Effector memory CD8-positive, alpha-beta T cell (primary cell): ENCODE data around the gene PPP1R15B.

Source experiments
- ATAC-seq: fragments of 150-1000 bp; cut with Tn5 transposase; replicated peaks from 2 replicates; pipeline ENCODE4 v1.10.0; 2021; ENCODE audit warnings: mild to moderate bottlenecking, moderate library complexity
- DNase-seq, 3 experiments: peaks; one replicate each; pipeline ENCODE4 v3.0.0; 2021
- H3K27ac Mint-ChIP-seq, 2 donors: one replicate each; pipeline ENCODE4 v1.8.0; 2022; ENCODE audit warnings: mild to moderate bottlenecking in 2 of 2, mixed read lengths in 2 of 2, moderate library complexity in 2 of 2
- H3K27me3 Mint-ChIP-seq, 2 donors: one replicate each; pipeline ENCODE4 v1.8.0; 2022; ENCODE audit warnings: mixed read lengths in 2 of 2
- H3K36me3 Mint-ChIP-seq: one replicate; pipeline ENCODE4 v1.8.0; 2022; ENCODE audit warnings: mild to moderate bottlenecking, moderate library complexity, mixed read lengths; ENCODE audit not compliant: insufficient read depth
- H3K4me1 Mint-ChIP-seq, 2 donors: one replicate each; pipeline ENCODE4 v1.8.0; 2022; ENCODE audit warnings: low read depth in 2 of 2, mixed read lengths in 2 of 2
- H3K4me3 Mint-ChIP-seq, 2 donors: one replicate each; pipeline ENCODE4 v1.8.0; 2022; ENCODE audit warnings: mild to moderate bottlenecking in 2 of 2, mixed read lengths in 2 of 2, moderate library complexity in 2 of 2
- H3K9me3 Mint-ChIP-seq, 2 donors: one replicate each; pipeline ENCODE4 v1.8.0; 2022; ENCODE audit warnings: mixed read lengths in 2 of 2
- total RNA-seq, 9 experiments: gene quantifications; one replicate each; lab custom pipeline; 2026; lab: John Stamatoyannopoulos, UW

Gene PPP1R15B
- 263 to 1,143 (median 396) reads per million in 9 experiments for total RNA-seq

DNA sequence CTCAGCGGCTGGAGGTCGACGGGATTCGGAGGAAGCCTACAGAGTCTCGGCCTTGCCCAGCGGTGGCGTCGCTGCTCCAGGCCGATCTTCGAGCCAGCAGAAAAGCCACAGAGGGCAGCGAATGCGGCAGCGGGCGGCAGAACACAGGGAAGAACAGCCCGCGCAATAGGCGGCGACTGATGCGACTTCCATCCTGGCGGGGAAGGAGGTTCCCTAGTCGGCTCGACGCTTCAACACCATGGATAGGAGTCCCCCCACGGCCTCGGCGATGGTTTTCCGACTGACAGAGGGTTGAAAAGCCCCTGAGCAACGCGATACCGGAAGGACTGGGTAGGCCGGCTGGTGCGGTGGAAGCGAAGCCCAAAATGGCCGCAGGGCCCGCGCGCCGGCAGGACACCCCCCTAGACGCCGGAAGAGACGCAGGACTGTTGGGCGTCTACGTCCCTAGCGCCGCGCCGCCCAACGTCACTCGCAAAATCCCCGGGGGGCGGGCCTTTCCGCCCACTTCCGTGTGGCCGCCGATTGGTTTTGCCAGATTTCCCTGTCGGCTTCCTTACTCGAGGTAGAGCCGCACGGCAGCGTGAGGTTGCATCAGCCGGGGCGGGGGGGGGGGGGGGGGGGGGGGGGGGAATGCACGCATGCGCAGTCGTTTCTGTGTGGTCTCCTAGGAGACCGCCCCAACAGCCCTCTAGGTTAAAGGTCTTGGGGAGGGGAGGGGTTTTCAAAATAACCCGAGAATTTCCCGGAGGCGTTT lies at the start of gene PPP1R15B:
Gene PPP1R15B (minus strand): TSS at position 367 of the 754 bp plus-strand sequence. CDS start 406 bp downstream, outside the sequence.
- DNase-seq (peak; percentile 95 to 97 (median 96)), ATAC-seq (peak; percentile 87)
- Mint-ChIP-seq H3K36me3 (peaks cover 54% of the 10 kb centered on the region), H3K9me3 (no peaks in the 10 kb centered on the region), H3K4me1 (peaks cover 11 to 25% of the 10 kb centered on the region in 2 donors), H3K4me3 (peak within 1 kb of the TSS; percentile 95 to 99), H3K27ac (peak within 1 kb of the TSS; percentile 99 to 100), H3K27me3 (no peaks in the 10 kb centered on the region)

DNA sequence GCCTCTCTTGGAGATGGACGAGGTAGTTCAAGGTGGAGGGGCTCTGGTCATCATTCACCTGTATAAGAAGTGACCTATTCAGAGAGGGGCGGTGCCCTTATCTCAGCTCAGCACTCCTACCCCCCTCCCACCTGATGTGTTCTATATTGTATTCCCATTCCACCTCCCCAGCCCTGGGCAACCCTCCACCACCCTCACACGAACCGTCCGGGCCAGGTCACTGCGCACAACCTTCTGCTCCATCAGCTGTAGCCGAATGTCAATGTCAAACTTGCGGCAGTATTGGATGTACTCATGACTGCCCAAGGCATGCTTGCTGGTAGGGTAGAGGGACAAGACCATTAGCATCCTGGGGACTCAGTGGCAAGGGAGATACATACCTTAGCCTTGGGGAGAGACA lies 48.7 kb upstream of the PPP1R15B start:
- Mint-ChIP-seq H3K9me3 (no peaks in the 10 kb centered on the region), H3K27me3 (no peaks in the 10 kb centered on the region), H3K4me3 (peak overlapping the region in 1 of 2 donors; percentile 74), H3K4me1 (peaks cover 5 to 34% of the 10 kb centered on the region in 2 donors), H3K27ac (peak overlapping the region; percentile 59 to 97), H3K36me3 (peaks cover 3% of the 10 kb centered on the region)
- DNase-seq (no peak), ATAC-seq (no peak)

DNA sequence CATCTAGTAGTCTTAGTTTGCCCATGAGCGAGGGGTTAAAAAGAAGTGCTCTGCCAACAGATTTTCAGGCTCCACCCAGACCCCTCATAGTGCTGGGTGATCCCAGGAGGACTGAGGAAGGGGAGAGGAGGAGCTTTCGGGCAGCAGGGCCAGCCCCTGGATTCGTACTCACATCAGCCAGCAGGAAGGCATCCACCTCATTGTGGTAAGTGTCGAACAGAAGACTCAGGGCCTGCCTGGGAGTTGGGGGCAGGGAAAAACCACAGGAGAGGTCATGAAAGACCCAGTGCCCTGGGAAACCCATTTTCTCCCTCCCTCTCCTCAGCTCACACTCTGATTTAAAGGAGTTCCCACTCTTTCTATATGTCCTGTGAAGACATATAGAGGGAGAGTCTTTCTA lies 48.1 kb upstream of the PPP1R15B start:
- Mint-ChIP-seq H3K27ac (peak overlapping the region; percentile 13 to 59), H3K4me1 (peaks cover 5 to 33% of the 10 kb centered on the region in 2 donors)

DNA sequence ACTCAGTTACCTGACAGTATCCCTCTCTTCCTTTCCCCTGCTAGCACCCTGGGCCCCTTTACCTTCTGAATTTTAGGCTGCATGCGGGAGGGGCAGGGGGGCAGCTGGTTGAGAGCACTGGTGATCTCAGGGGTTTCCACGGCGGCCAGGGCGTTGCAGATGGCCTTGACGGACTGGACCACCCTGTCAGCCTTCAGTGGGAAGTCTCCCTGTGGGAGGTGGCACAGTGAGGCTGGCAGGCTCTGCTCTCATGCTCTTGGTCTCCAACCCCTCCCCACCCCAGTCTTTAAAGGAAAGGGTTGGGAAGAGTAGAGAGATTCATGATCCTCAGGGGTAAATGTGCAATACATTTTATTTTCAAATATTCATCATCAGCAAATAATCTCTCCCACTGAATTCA lies 46.0 kb upstream of the PPP1R15B start:
- no peak overlapping the region for H3K4me3 Mint-ChIP-seq
- no peaks in the 10 kb centered on the region for H3K27me3 Mint-ChIP-seq
- peaks cover 14% of the 10 kb centered on the region for H3K36me3 Mint-ChIP-seq
- H3K27ac Mint-ChIP-seq = peak overlapping the region; percentile 17 to 38
- peaks cover 8 to 29% of the 10 kb centered on the region in 2 donors for H3K4me1 Mint-ChIP-seq
- no peaks in the 10 kb centered on the region for H3K9me3 Mint-ChIP-seq
- no peak for ATAC-seq
- DNase-seq = no peak

More for the DNA sequence above, 48.1 kb upstream of the PPP1R15B start:
- Mint-ChIP-seq H3K27me3 (no peaks in the 10 kb centered on the region), H3K4me3 (no peak overlapping the region), H3K9me3 (no peaks in the 10 kb centered on the region), H3K36me3 (peaks cover 3% of the 10 kb centered on the region)
- ATAC-seq = no peak
- no peak for DNase-seq

DNA sequence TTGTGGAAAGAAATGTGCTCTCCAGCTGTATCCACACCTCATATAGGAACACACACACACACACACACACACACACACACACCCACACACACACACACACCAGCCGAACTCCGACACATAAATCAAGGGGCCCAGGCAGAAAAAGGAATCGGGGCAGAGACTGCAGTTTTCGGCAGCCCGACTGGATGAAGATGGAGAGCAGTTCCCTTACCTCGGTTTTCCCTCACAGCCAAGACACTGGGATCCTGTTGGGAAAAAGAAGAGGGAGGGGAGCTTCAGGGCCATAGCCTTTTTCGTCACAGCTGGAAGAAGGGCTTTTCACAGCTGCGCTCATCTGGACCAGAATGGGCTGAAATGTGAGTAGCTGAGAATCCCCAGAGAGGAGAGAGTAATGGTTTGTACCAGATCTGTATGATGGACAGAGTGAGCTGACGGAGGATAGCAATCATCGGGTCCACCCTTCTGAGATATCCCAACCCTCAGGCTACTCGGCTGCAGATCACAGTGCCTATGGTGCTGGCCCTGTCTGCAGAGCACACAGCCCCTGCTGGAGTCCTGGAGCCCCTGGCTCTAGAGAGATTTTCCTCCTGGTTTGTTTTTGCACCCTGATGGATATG lies 45.3 kb upstream of the PPP1R15B start:
- Mint-ChIP-seq H3K36me3 (peaks cover 14% of the 10 kb centered on the region), H3K4me3 (no peak overlapping the region), H3K9me3 (no peaks in the 10 kb centered on the region), H3K27ac (peak overlapping the region in 1 of 2 donors; percentile 38), H3K27me3 (no peaks in the 10 kb centered on the region), H3K4me1 (peaks cover 8 to 23% of the 10 kb centered on the region in 2 donors)
- ATAC-seq = no peak
- no peak for DNase-seq

DNA sequence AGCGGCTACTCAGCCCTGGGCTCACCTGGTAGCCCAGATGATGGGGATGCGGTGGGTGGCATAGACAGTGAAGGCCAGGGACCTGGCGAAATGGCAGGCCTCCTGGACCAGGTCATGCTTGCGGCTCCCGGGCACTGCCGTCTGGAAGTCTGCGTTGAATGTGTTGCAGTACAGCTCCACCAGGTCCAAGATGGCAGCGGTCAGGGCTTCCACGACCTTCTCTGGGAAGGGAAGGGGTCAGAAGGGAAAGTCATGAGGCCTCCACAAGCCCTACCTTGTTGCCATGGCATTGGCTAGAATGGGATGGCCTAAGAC lies 44.2 kb upstream of the PPP1R15B start:
- no peak for ATAC-seq
- Mint-ChIP-seq H3K27me3 (no peaks in the 10 kb centered on the region), H3K27ac (no peak overlapping the region), H3K9me3 (no peaks in the 10 kb centered on the region), H3K4me1 (peaks cover 8 to 16% of the 10 kb centered on the region in 2 donors), H3K36me3 (peaks cover 14% of the 10 kb centered on the region), H3K4me3 (no peak overlapping the region)
- no peak for DNase-seq

DNA sequence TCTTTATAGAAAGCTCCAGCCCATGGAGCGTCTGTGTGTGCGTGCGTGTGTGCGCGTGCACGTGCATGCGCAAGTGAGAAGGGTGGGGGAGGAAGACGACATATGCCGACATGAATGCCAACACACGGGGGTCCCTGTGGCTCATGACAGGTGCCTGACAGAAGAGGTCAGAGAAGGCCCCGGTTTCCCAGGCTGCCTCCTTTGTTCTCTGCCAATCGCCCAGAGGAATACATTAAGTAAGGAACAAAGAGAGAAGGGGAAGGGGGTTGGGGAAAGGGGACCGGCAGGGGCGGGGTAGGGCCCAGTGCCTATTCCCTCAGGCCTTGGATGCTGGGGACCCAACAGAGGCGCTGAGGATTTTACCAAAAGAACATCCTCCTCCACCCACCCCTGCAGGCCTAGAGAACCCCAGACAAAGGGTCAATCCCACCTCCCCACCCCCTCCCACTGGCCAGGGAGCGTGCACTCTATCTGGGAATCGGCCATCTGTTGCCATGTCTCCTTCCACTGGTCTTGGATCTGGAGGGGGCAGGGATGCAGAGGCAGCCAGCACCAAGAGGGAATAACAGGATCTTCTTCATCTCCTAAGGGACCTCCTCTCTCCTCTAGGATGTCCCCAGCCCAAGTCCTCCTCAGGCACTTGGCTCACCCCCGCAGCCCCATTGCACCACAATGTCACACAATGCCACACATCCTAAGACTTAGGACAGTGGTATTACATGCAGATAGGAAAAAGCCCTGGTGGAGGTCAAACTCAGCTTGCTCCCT lies 43.6 kb upstream of the PPP1R15B start:
- no peaks in the 10 kb centered on the region for H3K9me3 Mint-ChIP-seq
- peaks cover 11 to 12% of the 10 kb centered on the region in 2 donors for H3K4me1 Mint-ChIP-seq
- no peak overlapping the region for H3K4me3 Mint-ChIP-seq
- ATAC-seq = no peak
- H3K27ac Mint-ChIP-seq = peak overlapping the region; percentile 77 to 90
- H3K36me3 Mint-ChIP-seq = peaks cover 14% of the 10 kb centered on the region
- no peaks in the 10 kb centered on the region for H3K27me3 Mint-ChIP-seq
- DNase-seq = no peak

DNA sequence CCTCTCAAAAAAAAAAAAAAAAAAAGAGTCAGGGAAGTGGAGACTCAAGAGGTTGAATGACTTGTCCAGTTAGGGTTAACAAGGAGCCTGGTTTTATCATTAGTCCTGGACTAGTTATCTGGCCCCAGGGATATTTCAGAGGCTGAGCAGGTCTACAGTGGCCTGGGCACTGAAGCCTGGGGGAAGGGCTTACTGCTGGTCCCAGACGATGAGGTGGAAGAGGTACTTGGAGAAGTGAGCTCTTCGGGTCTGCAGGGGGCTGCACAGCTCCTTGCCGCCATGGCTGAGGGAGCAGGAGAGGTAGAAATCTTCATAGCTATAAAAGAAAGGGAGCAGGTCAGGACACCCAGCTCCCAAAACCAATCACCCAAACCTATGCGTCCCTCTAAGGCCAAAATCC lies 42.9 kb upstream of the PPP1R15B start:
- Mint-ChIP-seq H3K27me3 (no peaks in the 10 kb centered on the region), H3K27ac (peak overlapping the region; percentile 77 to 90), H3K9me3 (no peaks in the 10 kb centered on the region), H3K4me1 (peaks cover 11 to 15% of the 10 kb centered on the region in 2 donors), H3K36me3 (peaks cover 14% of the 10 kb centered on the region), H3K4me3 (no peak overlapping the region)
- DNase-seq (no peak), ATAC-seq (no peak)

DNA sequence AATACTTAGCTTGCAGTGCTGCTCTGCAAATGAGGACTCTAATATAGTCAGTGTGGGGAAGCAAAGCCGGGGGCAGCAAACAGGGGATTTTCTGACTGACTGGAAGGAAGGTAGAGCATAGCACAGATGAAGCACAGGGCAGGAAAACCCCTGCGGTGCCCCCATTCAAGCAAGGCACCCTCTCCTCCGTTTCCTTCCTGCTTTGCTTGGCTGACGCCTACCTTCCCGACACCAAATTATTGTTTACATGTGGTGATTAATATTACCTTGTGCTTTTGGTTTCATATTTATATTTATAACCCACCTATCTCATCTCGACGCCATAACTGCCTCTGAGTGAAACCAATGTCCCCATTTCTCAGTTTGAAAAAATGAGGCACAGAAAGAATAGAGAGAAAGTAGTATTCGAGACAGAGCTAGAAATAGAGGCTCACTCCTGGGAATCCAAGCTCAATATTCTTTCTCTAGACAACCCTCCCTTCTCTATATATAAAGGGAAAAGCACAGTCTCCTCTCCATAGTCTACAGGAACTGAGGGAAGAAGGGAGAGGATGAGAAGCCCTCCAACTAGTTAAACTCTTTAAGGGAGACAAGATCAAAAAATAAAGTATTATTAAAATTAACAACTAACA lies 41.6 kb upstream of the PPP1R15B start:
- DNase-seq (peak; percentile 75 to 78 (median 76)), ATAC-seq (peak; percentile 99)
- H3K27ac Mint-ChIP-seq = peak overlapping the region; percentile 90 to 98
- H3K4me3 Mint-ChIP-seq = peak overlapping the region; percentile 62 to 79
- no peaks in the 10 kb centered on the region for H3K27me3 Mint-ChIP-seq
- peaks cover 17% of the 10 kb centered on the region for H3K36me3 Mint-ChIP-seq
- no peaks in the 10 kb centered on the region for H3K9me3 Mint-ChIP-seq
- H3K4me1 Mint-ChIP-seq = peaks cover 11 to 17% of the 10 kb centered on the region in 2 donors

DNA sequence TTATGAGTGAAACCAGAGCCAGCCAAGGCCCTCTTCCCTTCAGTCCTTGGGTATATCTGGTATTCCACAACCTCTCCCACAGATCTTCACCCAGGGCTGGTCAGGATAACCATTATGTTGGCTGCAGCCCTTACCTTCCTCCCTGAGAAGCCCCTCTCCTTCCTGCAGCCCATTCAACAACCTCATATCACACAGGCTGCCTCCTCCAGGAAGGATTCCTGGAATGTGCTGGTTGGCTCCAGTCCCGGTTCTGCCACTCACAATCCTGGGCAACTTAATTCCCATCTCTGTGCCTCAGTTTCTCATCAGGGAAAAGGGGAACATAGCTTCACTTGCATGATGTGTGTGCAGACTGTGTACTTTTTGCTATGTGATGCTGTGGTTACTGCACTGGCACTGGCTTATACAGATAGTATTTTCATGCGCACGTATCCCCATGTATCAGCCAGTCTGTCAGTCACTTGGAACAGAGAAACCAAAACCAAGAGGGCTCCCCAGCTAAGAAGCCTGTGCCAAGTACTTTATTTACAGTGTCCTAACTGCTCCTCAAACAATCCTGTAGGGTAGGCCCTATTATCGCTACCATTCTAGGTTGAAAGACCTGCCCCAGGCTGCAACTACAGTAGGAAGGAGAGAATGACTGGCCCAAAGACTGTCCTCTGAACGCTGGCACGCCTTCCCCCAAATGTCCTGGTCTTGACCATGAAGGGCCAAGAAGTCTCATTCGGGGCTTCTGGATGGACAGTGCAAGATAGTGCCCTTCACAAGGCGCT lies 39.9 kb upstream of the PPP1R15B start:
- Mint-ChIP-seq H3K27ac (peak overlapping the region; percentile 90 to 98), H3K4me1 (peaks cover 12 to 21% of the 10 kb centered on the region in 2 donors), H3K27me3 (no peaks in the 10 kb centered on the region), H3K9me3 (no peaks in the 10 kb centered on the region), H3K36me3 (peaks cover 24% of the 10 kb centered on the region), H3K4me3 (no peak overlapping the region)
- DNase-seq (no peak), ATAC-seq (no peak)

DNA sequence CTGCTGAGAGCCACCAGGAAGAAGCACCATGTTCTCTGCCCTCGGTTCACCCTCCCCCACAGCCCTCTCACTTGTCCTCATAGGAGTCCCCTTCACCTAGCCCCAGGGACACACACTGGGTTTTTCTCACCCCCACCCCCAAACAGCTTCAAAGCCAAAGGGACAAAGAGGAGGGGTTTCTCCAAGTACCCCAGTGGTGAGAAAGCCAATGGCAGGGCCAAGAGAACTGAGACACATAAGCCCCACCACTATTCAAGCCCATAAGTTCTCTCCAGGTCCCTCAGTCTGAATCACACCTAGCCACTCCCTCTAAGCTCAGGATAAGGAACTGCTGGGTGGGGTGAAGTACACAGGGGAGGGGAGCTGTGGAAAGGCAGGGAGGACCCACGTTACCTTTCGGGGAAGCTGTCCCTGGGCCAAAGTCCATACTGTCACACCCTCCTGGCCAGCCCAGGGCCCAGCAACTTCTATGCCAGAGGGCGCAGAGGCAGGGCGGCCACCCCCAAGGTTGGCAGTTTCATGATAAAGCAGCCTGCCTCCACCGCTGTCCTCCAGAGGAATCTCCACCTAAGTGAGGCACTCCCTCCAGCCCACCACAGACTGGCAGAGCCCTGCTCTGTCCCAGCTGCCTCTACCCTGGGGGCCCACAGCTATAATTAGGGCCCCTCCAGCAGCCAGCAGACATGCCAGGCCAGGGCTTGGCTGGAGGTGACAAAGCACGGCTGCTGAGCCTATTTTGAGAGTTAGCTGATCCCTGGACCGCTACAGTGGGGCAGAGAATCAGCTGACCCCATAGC lies 39.0 kb upstream of the PPP1R15B start:
- peaks cover 15 to 24% of the 10 kb centered on the region in 2 donors for H3K4me1 Mint-ChIP-seq
- peak overlapping the region; percentile 90 to 98 for H3K27ac Mint-ChIP-seq
- ATAC-seq (no peak), DNase-seq (no peak)
- no peaks in the 10 kb centered on the region for H3K27me3 Mint-ChIP-seq
- peaks cover 26% of the 10 kb centered on the region for H3K36me3 Mint-ChIP-seq
- no peak overlapping the region for H3K4me3 Mint-ChIP-seq
- no peaks in the 10 kb centered on the region for H3K9me3 Mint-ChIP-seq

DNA sequence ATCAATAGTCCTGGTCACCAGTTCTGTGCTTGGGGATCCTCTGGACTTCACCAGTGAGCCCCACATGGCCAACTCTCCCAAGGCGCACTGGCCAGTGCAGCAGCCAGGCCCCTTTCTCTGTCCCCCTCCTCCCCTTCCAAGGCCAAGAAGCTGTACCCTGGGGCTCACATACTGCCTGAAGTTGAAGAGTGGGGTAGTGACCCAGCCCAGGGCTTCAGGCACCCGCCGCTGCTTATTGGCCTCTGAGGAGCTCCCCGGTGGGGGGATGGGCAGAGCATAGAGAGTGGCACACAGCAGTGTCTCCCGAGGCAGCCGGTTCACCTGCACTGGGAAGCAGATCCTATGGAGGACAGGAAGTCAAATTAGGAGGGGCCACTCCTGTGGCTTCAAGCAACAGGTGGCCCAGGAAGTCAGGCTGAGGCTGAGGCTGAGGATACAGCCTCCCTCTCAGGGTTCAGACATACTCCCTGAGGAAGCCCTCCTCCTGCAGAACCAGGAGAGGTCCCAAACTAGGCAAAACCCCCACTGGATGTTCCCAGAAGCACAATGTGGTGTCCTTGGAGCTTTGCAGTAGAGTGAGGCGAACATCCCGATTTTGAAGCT lies 38.2 kb upstream of the PPP1R15B start:
- Mint-ChIP-seq H3K36me3 (peaks cover 30% of the 10 kb centered on the region), H3K4me1 (peaks cover 15 to 22% of the 10 kb centered on the region in 2 donors), H3K9me3 (no peaks in the 10 kb centered on the region), H3K27ac (peak overlapping the region; percentile 90 to 98), H3K27me3 (no peaks in the 10 kb centered on the region), H3K4me3 (no peak overlapping the region)
- no peak for DNase-seq
- ATAC-seq = no peak
